ENCODE data around the gene CABP1. TPM values are rescaled to one million over a fixed set of nuclear protein-coding genes. Genes with fewer than 3 reads are reported as not detected.

Gene CABP1
- total and polyA plus RNA-seq, 2 experiments from 2014 or later = 5.1 to 5.2 TPM

- TF ChIP-seq CTCF (conservative IDR thresholded peaks at IDR 0.05; ENCODE audit: low read depth in 2 of 2) (no peak), ETS1 (IDR thresholded peaks at IDR 0.05) (no peak), EZH2phosphoT487 (IDR thresholded peaks at IDR 0.05; ENCODE audit: unreplicated experiment) (no peak), STAT1 (IDR thresholded peaks at IDR 0.05; ENCODE audit: unreplicated experiment) (no peak), REST (IDR thresholded peaks at IDR 0.05; ENCODE audit: unreplicated experiment) (no peak)
Measured at GRCh38 chr12:120706029-120706428, 65.6 kb downstream of the CABP1 start (continued).

GRCh38 chr12:120708651-120709050 lies 68.2 kb downstream of the CABP1 start:
- no peak overlapping the region for H3K4me3 Mint-ChIP-seq

More at GRCh38 chr12:120708651-120709050, 68.2 kb downstream of the CABP1 start:
- DNase-seq (ENCODE audit: low spot score) = no peak
- TF ChIP-seq CREB1 (CRISPR knock-in tag; IDR thresholded peaks at IDR 0.05; ENCODE audit: low read depth) = no peak
- no peak for TF ChIP-seq EZH2phosphoT487 (IDR thresholded peaks at IDR 0.05; ENCODE audit: unreplicated experiment)
- no peak for TF ChIP-seq ETS1 (IDR thresholded peaks at IDR 0.05)
- no peak for TF ChIP-seq EZH2 (IDR thresholded peaks at IDR 0.05; ENCODE audit: low read depth, unreplicated experiment)
- no peak for TF ChIP-seq STAT1 (IDR thresholded peaks at IDR 0.05; ENCODE audit: unreplicated experiment)
- no peak for TF ChIP-seq ZNF462 (CRISPR knock-in tag; IDR thresholded peaks at IDR 0.05)
- TF ChIP-seq NANOG (IDR thresholded peaks at IDR 0.05; ENCODE audit: borderline replicate concordance) = no peak
- TF ChIP-seq ZNF331 (CRISPR knock-in tag; IDR thresholded peaks at IDR 0.05; ENCODE audit: low read depth) = no peak
- Histone ChIP-seq H3K27ac (ENCODE audit: low read depth) (no peak overlapping the region), H3F3A (replicated peaks; ENCODE audit: low read depth) (peaks cover 18% of the 10 kb centered on the region; the same call in 1 of the 2 replicates), H3K4me2 (no peak overlapping the region), H3K9me2 (ENCODE audit: insufficient read depth) (no peaks in the 10 kb centered on the region), H3K4me3 (no peak overlapping the region), H3K79me2 (replicated peaks; ENCODE audit: insufficient read depth) (peaks cover 22% of the 10 kb centered on the region), H2AFZ (no peak overlapping the region), H3K36me3 (ENCODE audit: insufficient read depth) (0 out of 2 replicates have a peak, but pooled peaks cover 2% of the 10 kb centered on the region), H4K20me1 (replicated peaks; ENCODE audit: insufficient read depth) (no peaks in the 10 kb centered on the region; the same call in 1 of the 2 replicates), H3K4me1 (ENCODE audit: insufficient read depth) (peaks cover 8% of the 10 kb centered on the region), H3K27me3 (ENCODE audit: insufficient read depth) (no peaks in the 10 kb centered on the region)
- Mint-ChIP-seq H3K27me3 (ENCODE audit: insufficient read depth, low read depth, poor library complexity) (peaks cover 5% of the 10 kb centered on the region), H3K27ac (no peak overlapping the region), H3K36me3 (ENCODE audit: low read depth) (peaks cover 14% of the 10 kb centered on the region), H3K4me1 (peaks cover 18% of the 10 kb centered on the region), H3K9me3 (no peaks in the 10 kb centered on the region)
- no peak for ATAC-seq

Data from GM23338 (cell line).